ENCODE results near the gene SGTB.

SGTB gene

DNA sequence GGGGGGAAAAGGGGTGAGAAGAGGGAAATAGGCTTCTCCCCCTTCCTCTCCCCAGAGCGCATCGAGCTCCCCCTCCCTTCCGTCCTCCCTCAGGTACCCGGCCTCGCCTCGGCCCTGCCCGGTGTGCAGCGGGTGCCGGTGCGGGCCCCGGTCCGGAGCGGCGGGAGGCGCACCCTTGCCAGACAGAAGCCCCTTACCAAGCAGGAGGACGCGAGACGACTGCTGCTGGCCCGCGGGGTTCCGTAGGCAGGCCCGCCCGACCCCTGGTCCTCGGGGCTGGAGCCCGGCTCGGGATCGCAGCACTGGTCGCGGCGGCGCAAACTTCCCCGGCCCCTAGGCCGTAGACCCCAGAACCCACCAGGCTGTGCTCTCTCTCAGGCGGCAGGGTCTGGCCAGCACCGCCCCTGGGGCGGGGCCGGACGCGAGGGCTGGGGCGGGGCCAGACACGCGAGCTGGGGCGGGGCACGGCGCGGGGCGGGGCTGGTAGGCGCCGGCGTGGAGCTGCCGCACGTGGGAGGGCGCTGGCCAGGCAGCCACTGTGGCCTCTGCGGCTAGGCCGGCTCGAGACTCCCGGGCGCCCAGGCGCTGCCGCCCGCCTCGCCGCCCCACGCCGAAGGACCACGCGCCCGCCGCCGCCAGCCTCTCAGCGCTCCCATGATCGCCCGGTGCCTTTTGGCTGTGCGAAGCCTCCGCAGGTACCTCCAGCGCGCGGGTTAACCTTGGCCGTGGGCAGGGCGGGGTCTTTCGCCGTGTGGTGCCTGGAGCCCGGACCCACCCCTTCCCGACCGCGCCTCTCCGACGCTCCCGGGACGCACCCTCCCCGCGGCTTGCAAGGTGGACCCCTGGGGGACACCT lies at the start of gene SGTB, which contains the start of gene NLN:
TSS of gene SGTB (minus strand) at position 390 of the 855 bp plus-strand sequence. CDS start 1,302 bp downstream, outside the sequence.
TSS of gene NLN (plus strand) at position 486 of the 855 bp plus-strand sequence. CDS start at position 655, 169 bp downstream.
- peak in 1 of 2 experiments; percentile 39 for DNase-seq (ENCODE audit: low read depth in 2 of 2)

GRCh38 chr5:65771266-65771665 lies 49.4 kb upstream of the SGTB start:
- DNase-seq (ENCODE audit: low read depth in 2 of 2) = no peak

- DNase-seq (ENCODE audit: low read depth in 2 of 2) = peak; percentile 75 to 81
These were observed 47.6 kb upstream of the SGTB start for GRCh38 chr5:65769539-65769938.

DNA sequence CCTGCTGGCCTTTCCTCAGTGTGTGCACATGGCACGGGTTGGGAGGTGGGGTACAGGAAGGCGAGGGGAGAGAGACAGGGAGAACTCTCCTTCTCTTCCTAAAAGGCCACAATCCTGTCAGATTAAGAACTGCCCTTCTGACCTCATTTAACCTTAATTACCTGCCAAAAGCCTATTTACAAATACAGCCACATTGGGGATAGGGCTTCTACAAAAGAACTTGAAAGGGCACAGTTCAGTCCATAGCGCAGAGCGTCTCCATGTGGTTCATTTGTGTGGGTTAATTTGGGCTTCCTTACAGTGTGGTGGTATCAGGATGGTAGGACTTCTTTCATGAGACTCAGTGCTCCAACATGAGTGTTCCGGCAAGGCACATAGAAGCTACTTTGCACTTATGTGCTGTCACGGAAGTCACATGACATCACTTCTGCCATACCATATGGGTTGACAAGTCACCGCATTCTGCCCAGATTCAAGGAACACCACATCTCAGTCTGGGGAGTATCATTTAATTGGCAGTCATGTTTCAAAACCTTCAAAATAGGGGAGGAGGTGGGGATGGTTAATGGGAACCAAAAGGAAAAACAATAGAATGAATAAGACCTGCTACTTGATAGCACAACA lies 46.9 kb upstream of the SGTB start:
- DNase-seq (ENCODE audit: low read depth in 2 of 2) = no peak

- DNase-seq (ENCODE audit: low read depth in 2 of 2) = no peak
These were observed 45.7 kb upstream of the SGTB start for GRCh38 chr5:65767565-65767964.

- no peak for DNase-seq (ENCODE audit: low read depth in 2 of 2)
These were observed 44.9 kb upstream of the SGTB start for GRCh38 chr5:65766781-65767180.

- DNase-seq (ENCODE audit: low read depth in 2 of 2) = no peak
These were observed 44.3 kb upstream of the SGTB start for GRCh38 chr5:65766175-65766574.

GRCh38 chr5:65765582-65765981 lies 43.7 kb upstream of the SGTB start:
- DNase-seq (ENCODE audit: low read depth in 2 of 2) = no peak

DNA sequence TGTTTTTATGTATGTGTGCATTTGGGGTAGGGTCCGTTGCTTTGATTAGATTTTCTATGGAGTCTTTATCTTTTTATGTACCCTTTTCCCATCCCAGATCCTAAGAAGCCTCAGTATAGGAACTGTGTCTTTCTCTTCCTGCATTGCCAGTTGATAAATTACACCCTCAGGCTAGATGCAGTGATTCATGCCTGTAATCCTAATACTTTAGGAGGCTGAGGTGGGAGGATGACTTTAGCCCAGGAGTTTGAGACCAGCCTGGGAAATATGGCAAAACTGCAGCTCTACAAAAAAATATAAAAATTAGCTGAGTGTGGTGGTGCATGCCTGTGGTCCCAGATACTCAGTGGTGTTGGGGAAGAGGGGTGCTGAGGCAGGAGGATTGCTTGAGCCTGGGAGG lies 40.3 kb upstream of the SGTB start:
- no peak for DNase-seq (ENCODE audit: low read depth in 2 of 2)

DNA sequence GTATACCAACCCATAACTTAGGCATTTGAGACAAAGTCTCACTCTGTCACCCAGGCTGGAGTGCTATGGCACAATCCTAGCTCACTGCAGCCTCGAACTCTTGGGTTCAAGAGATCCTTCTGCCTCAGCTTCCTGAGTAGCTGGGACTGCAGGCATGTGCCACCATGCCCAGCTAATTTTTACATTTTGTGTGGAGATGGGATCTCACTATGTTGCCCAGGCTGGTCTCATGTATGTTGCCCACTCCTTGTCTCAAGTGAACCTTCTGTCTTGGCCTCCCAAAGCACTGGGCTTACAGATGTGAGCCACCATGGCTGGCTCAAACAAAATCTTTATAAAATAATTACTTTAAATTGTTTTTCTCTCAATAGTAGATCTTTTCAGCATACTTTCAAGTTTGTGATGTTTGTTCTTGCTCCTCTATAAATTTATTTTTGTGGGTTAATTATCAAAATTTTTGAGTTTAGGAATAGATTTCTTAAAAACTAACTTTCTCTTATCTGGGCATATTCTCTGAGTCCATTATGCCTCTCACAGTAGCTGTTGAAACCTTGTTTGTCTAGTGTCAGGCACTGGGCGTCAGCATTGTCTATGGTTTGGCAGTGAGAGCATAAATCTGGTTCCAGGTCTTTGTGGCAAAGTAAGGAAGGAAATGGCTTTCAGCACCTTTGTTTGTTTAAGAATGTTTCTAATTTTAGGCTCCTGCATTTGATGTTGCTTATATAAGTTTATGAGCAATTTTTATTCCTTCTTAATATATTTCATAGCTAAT lies 38.8 kb upstream of the SGTB start:
- DNase-seq (ENCODE audit: low read depth in 2 of 2) = peak; percentile 29 to 35

- no peak for DNase-seq (ENCODE audit: low read depth in 2 of 2)
These were observed 36.7 kb upstream of the SGTB start for GRCh38 chr5:65758546-65759144.

GRCh38 chr5:65753189-65753588 lies 31.3 kb upstream of the SGTB start:
- no peak for DNase-seq (ENCODE audit: low read depth in 2 of 2)

GRCh38 chr5:65750938-65751337 lies 29.0 kb upstream of the SGTB start:
- no peak for DNase-seq (ENCODE audit: low read depth in 2 of 2)

DNA sequence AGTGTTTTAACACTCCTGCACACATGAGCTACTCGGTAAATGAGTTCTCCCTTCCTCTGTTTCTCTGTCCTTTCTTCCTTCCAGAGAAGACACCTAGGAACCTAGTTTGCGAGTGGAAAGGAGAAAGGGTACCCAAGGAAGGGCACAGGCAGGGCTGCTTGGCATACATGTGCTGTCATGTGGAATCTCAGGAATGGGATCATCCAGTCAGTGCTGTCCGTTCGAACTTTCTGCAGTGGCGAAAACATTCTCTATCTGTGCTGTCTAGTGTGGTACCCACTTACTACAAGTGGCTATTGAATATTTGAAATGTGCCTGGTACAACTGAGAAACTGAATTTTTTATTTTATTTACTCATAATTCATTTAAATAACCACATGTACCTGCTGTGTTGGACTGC lies 28.0 kb upstream of the SGTB start:
- no peak for DNase-seq (ENCODE audit: low read depth in 2 of 2)

DNA sequence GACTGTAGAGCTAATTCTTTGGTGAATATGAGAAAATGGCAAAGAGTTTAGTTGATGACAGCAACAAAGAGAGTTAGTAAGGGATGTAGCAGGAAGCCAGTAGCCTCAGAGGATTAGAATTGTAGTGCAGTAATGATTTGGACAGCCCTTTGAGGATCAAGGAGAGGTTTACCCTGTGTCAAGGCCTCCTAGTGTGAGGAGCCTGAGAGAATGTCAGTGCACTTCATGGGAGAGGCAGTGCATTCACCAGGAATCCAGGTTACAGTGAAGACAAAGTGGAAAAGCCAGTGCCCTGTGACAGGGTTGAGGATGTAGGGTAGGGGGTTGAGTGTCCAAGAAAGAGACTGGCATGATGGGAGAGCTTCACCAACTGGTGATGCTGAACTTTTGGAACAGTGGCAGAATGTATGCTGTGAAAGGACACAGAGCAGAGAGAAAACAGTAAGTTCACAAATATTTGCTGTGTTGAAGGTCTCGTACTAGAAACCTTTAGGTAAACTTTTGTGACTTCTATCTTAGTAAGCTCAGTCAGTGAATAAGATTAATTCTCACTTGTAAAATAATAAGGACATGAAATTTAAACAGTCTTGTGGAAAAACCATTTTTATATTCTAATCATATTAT lies 27.4 kb upstream of the SGTB start:
- no peak for DNase-seq (ENCODE audit: low read depth in 2 of 2)

DNA sequence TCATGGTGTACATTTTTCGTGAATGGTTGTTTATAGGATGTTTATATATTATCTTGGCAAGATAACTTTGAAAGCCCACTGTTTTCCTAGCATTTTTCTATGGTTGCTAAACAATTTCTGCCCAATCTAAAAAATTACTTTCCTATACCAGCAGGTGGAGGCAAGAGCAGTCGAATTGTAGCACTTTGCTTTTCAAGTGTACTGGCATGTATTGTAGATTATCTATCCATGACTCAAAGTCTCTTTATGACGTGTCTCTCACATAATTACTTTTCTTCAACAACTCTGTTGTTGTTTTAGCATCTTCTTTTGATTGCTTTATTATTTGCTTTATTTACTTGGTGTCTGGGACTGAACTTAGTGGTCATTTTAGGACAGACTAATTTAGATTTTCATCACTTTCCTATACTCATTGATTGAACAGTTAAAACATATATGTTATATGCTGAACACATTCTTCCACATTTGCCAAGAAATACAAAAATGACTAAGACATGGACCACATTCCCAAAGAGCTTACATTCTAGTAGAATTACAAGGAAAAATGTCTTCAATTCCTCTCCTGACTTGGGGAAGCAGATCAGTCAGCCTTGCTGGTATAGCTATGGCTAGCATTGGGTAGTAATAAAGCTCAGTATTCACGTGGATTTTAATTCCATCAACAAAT lies 20.8 kb upstream of the SGTB start:
- DNase-seq (ENCODE audit: low read depth in 2 of 2) = peak; percentile 79 to 80

DNA sequence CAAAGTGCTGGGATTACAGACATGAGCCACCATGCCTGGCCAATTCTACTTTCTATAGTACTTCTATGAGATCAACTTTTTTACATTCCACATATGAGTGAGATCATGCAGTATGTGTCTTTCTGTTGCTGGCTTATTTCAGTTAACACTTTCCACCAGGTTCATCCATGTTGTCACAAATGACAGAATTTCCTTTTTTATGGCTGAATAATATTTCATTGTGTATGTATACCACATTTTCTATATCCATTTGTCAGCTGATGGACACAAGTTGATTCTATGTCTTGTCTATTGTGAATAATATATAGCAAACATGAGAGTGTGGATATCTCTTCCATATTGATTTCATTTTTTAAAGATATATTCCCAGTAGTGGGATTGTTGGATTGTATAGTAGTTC lies 17.3 kb upstream of the SGTB start:
- DNase-seq (ENCODE audit: low read depth in 2 of 2) = no peak

- DNase-seq (ENCODE audit: low read depth in 2 of 2) = no peak
These were observed 16.4 kb upstream of the SGTB start for GRCh38 chr5:65738305-65738704.

- DNase-seq (ENCODE audit: low read depth in 2 of 2) = no peak
These were observed 15.9 kb upstream of the SGTB start for GRCh38 chr5:65737842-65738241.

GRCh38 chr5:65736011-65736410 lies 14.1 kb upstream of the SGTB start:
- no peak for DNase-seq (ENCODE audit: low read depth in 2 of 2)

DNA sequence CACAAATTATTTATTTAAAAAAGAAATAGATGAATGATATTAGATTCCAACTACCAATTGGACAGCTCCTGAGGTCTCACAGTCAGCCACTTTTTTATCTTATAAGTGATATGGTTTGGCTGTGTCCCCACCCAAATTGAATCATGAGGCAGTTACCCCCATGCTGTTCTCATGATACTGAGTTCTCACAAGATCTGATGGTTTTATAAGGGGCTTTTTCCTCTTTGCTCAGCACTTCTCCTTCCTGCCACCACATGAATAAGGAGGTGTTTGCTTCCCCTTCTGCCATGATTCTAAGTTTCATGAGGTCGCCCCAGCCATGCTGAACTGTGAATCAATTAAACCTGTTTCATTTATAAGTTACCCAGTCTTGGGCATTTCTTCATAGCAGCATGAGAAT lies 13.0 kb upstream of the SGTB start:
- DNase-seq (ENCODE audit: low read depth in 2 of 2) = no peak

Data from fibroblast of skin of left biceps (primary cell).